ENCODE results near the gene CD34. TPM values are rescaled to one million over a fixed set of nuclear protein-coding genes. Genes with fewer than 3 reads are reported as not detected.

Gene CD34
- total RNA-seq, 1 experiment from 2014 or later: not detected

DNA sequence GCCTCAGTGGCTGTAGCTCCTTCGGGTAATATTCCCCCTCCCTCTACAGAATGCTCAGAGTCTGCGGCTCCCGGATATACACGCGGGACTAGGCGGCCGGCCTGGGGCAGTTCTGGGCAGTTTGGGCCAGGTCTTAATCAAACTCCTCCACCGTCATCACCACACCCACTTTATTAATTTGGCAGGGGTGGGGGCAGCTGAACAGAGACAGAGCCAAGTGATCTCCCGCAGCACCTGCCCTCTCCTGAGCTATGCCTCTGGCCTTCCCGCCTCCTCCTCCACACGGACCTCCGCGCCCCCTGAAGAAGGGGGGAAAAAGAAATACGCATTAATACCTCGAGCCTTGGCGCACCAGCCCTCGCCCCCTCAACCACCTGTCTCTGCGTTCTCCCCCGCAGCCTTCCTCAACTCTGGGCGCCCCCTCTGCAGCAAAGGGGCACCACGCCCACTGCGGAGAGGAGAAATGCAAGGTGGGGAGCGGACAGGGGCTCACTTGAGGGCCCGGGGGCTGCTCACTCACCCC, 42.6 kb downstream of the CD34 start:
- Histone ChIP-seq H3K4me2 (ENCODE audit: low read length) (peak overlapping the region; percentile 100), H3K9me3 (ENCODE audit: low read length) (no peaks in the 10 kb centered on the region), H3K9me2 (replicated peaks; ENCODE audit: low read length) (no peaks in the 10 kb centered on the region), H4K20me1 (ENCODE audit: low read length) (no peaks in the 10 kb centered on the region), H3K4me3 (ENCODE audit: low read length) (peak overlapping the region; percentile 98), H2AFZ (ENCODE audit: low read length) (peak overlapping the region; percentile 75), H3K4me1 (ENCODE audit: insufficient read depth, low read length) (peaks cover 51% of the 10 kb centered on the region), H3K79me2 (ENCODE audit: low read length) (peaks cover 51% of the 10 kb centered on the region), H3K36me3 (ENCODE audit: low read depth, low read length) (peaks cover 30% of the 10 kb centered on the region), H3K27ac (ENCODE audit: low read length) (peak overlapping the region; percentile 76), H3K9ac (ENCODE audit: low read length) (peak overlapping the region; percentile 97), H3F3A (ENCODE audit: low read length, unreplicated experiment) (no peaks in the 10 kb centered on the region), H3K27me3 (ENCODE audit: low read length) (no peaks in the 10 kb centered on the region)
- intact Hi-C loops (cut with micrococcal nuclease): no loop called here
- DNase-seq (peak; percentile 70), ATAC-seq (peak; percentile 60)
- no peak for TF ChIP-seq EZH2 (IDR thresholded peaks at IDR 0.05; ENCODE audit: low read length, unreplicated experiment)
- TF ChIP-seq, protein P1, sequence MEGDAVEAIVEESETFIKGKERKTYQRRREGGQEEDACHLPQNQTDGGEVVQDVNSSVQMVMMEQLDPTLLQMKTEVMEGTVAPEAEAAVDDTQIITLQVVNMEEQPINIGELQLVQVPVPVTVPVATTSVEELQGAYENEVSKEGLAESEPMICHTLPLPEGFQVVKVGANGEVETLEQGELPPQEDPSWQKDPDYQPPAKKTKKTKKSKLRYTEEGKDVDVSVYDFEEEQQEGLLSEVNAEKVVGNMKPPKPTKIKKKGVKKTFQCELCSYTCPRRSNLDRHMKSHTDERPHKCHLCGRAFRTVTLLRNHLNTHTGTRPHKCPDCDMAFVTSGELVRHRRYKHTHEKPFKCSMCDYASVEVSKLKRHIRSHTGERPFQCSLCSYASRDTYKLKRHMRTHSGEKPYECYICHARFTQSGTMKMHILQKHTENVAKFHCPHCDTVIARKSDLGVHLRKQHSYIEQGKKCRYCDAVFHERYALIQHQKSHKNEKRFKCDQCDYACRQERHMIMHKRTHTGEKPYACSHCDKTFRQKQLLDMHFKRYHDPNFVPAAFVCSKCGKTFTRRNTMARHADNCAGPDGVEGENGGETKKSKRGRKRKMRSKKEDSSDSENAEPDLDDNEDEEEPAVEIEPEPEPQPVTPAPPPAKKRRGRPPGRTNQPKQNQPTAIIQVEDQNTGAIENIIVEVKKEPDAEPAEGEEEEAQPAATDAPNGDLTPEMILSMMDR (conservative IDR thresholded peaks at IDR 0.05; ENCODE audit: low read depth, low read length): no peak
- ChIA-PET CTCF (interaction anchor here (0.6 to 1.9 kb wide), 11 partner anchors 17 to 95 kb away, joined by 3 to 20 read pairs (median 6); no protein-coding TSS in a partner anchor), POLR2A (ENCODE audit: unreplicated experiment) (interaction anchor here (0.6 to 1.0 kb wide), 3 partner anchors 17 to 23 kb away, joined by 3 to 4 read pairs (median 4); no protein-coding TSS in a partner anchor)
- no TSS peak for BruUV-seq (replicated peaks)

DNA sequence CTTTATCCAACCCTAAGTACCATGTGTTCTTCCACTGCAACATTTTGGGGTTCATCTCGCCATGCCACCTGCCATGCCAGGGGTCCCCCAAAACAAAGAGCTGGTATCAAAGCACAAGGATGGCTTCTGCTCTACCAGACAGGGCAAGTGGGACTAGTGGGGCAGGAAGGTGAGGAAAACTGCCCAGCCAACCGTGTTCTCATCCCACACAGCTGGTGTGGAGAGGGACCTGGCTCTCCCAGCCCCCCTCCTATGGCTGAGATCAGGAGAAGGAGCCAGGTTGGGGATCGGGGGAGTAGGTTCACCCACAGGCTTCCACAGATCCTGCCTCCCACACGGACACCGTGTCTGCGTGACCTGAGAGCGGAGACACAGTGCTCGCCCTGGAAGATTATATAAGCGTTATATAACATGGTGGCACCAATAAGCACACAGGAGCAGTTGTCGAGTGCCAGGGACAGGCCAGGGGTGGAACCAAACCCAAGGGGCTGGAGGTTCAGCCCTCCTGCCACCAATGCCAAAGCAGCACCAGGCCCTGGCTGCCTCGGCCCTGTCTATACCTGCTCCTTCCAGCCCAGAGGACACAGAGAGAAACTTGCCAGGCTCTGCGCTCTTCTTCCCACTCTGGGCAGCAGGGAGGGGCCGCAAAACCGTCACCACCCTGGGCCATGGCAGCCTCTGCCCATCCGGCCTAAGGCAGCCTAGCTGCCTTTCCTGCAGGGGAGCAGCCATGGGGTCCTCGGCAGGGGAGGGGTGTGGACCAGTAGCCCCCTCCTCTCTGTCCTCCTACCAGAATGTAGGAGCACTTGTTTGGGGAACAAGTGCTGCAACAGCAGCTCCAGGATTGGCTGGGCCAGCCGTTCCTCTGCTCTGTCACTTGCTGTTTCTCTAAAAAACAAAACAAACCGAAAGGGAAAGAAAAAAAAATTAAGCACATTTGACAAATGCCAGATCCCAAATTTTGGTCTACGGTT, 43.5 kb downstream of the CD34 start:
- Histone ChIP-seq H3K27me3 (ENCODE audit: low read length) (no peaks in the 10 kb centered on the region), H3K4me1 (ENCODE audit: insufficient read depth, low read length) (peaks cover 58% of the 10 kb centered on the region), H3K27ac (ENCODE audit: low read length) (peak overlapping the region; percentile 76), H3K4me2 (ENCODE audit: low read length) (peak overlapping the region; percentile 100), H3K9ac (ENCODE audit: low read length) (peak overlapping the region; percentile 97), H3K9me2 (replicated peaks; ENCODE audit: low read length) (no peaks in the 10 kb centered on the region), H2AFZ (ENCODE audit: low read length) (peak overlapping the region; percentile 75), H3K79me2 (ENCODE audit: low read length) (peaks cover 59% of the 10 kb centered on the region), H3K9me3 (ENCODE audit: low read length) (no peaks in the 10 kb centered on the region), H3K36me3 (ENCODE audit: low read depth, low read length) (peaks cover 35% of the 10 kb centered on the region), H3F3A (ENCODE audit: low read length, unreplicated experiment) (no peaks in the 10 kb centered on the region), H4K20me1 (ENCODE audit: low read length) (no peaks in the 10 kb centered on the region), H3K4me3 (ENCODE audit: low read length) (peak overlapping the region; percentile 98)
- ATAC-seq: no peak
- no TSS peak for BruUV-seq (replicated peaks)
- no peak for DNase-seq
- ChIA-PET CTCF (interaction anchor here (1.7 to 1.9 kb wide), 2 partner anchors 17 to 38 kb away, joined by 11 to 20 read pairs; no protein-coding TSS in a partner anchor), POLR2A (ENCODE audit: unreplicated experiment) (interaction anchor here (0.6 kb wide), 2 partner anchors 20 to 22 kb away, joined by 4 read pairs; no protein-coding TSS in a partner anchor)
- TF ChIP-seq EZH2phosphoT487 (IDR thresholded peaks at IDR 0.05; ENCODE audit: borderline replicate concordance, low read length): no peak
- no peak for TF ChIP-seq EZH2 (IDR thresholded peaks at IDR 0.05; ENCODE audit: low read length, unreplicated experiment)
- TF ChIP-seq, protein P1 (conservative IDR thresholded peaks at IDR 0.05; ENCODE audit: low read depth, low read length): no peak
- intact Hi-C loops (cut with micrococcal nuclease): no loop called here
